Fibroblast of lung (primary cell): ENCODE data around the gene EPS15. TPM values are rescaled to one million over a fixed set of nuclear protein-coding genes. Genes with fewer than 3 reads are reported as not detected.

Experiments
- DNase-seq, 2 donors: peaks; one replicate each; pipeline versions ENCODE4 v3.0.0 to v3.0.0-alpha.2; 2010; ENCODE audit warnings: low read depth in 2 of 2
- H2AFZ ChIP-seq: 2 replicates; pipeline ENCODE4 v1.5.1; 2012; ENCODE audit warnings: low read length, control low read depth, inconsistent platforms
- H3K27ac ChIP-seq: 2 replicates; pipeline ENCODE4 v1.5.1; 2011; ENCODE audit warnings: low read length, control low read depth; ENCODE audit not compliant: insufficient read depth
- H3K27me3 ChIP-seq: 2 replicates; pipeline ENCODE4 v1.5.1; 2011; ENCODE audit warnings: mild to moderate bottlenecking, low read length; ENCODE audit not compliant: control insufficient read depth, insufficient read depth
- H3K36me3 ChIP-seq: 2 replicates; pipeline ENCODE4 v1.5.1; 2011; ENCODE audit warnings: low read length; ENCODE audit not compliant: control insufficient read depth, insufficient read depth
- H3K4me1 ChIP-seq: 2 replicates; pipeline ENCODE4 v1.5.1; 2011; ENCODE audit warnings: low read length; ENCODE audit not compliant: control insufficient read depth, insufficient read depth; ENCODE audit errors: extremely low read depth
- H3K4me2 ChIP-seq: 2 replicates; pipeline ENCODE4 v1.5.1; 2011; ENCODE audit warnings: low read length, control low read depth; ENCODE audit not compliant: insufficient read depth; ENCODE audit errors: extremely low read depth
- H3K4me3 ChIP-seq, 4 experiments: fragments of 200-600 bp in 1 of 4; sonication (generic) in 1 of 4; replicated peaks in 1 of 4; 2 replicates each; pipeline ENCODE4 v1.5.1; 2011 to 2016; ENCODE audit warnings: low read length in 4 of 4, low read depth in 3 of 4, mild to moderate bottlenecking in 3 of 4, control low read depth in 2 of 4, inconsistent platforms in 1 of 4, mixed read lengths in 1 of 4; ENCODE audit not compliant: insufficient read depth in 1 of 4; ENCODE audit errors: control extremely low read depth in 1 of 4
- H3K79me2 ChIP-seq: 2 replicates; pipeline ENCODE4 v1.5.1; 2012; ENCODE audit warnings: mild to moderate bottlenecking, low read length, inconsistent platforms; ENCODE audit not compliant: control insufficient read depth, insufficient read depth
- H3K9ac ChIP-seq: 2 replicates; pipeline ENCODE4 v1.5.1; 2011; ENCODE audit warnings: mild to moderate bottlenecking, low read length, control low read depth; ENCODE audit not compliant: insufficient read depth
- H3K9me3 ChIP-seq: 2 replicates; pipeline ENCODE4 v1.5.1; 2012; ENCODE audit warnings: low read depth, low read length; ENCODE audit not compliant: control insufficient read depth, insufficient read depth
- H4K20me1 ChIP-seq: 2 replicates; pipeline ENCODE4 v1.5.1; 2011; ENCODE audit warnings: low read length; ENCODE audit not compliant: control insufficient read depth, insufficient read depth; ENCODE audit errors: extremely low read depth
- EZH2 ChIP-seq: IDR thresholded peaks from 2 replicates; pipeline ENCODE4 v1.5.1; 2012; ENCODE audit warnings: low read length, control low read depth, mild to moderate bottlenecking; ENCODE audit errors: missing control alignments
- polyA plus RNA-seq, 2 donors: library from polyadenylated mRNA; depleted of rRNA in 1 of 2; stranded (reverse) in 1 of 2; unstranded in 1 of 2; fragments of >200 nt; gene quantifications; 2 replicates each; pipeline ENCODE4 v1.2.1, GENCODE V29; 2011 to 2012; ENCODE audit warnings: missing spikeins in 1 of 2
- total RNA-seq: library from RNA; depleted of rRNA; stranded (reverse); fragments of >200 nt; gene quantifications from 2 replicates; pipeline ENCODE4 v1.2.1, GENCODE V29; 2014
- TF ChIP-seq, protein P1 (sequence below), 2 donors: IDR thresholded peaks in 1 of 2; conservative IDR thresholded peaks in 1 of 2; 1 replicate in 1 of 2; 2 replicates in 1 of 2; pipeline ENCODE4 v1.5.1; 2011 to 2012; ENCODE audit warnings: low read length in 2 of 2, control low read depth in 1 of 2, inconsistent platforms in 1 of 2, low read depth in 1 of 2, mild to moderate bottlenecking in 1 of 2

Gene EPS15
- total and polyA plus RNA-seq, 2 donors (not counting 1 experiment from before 2014, with no cell fraction given): 67.7 to 75.5 TPM

DNA sequence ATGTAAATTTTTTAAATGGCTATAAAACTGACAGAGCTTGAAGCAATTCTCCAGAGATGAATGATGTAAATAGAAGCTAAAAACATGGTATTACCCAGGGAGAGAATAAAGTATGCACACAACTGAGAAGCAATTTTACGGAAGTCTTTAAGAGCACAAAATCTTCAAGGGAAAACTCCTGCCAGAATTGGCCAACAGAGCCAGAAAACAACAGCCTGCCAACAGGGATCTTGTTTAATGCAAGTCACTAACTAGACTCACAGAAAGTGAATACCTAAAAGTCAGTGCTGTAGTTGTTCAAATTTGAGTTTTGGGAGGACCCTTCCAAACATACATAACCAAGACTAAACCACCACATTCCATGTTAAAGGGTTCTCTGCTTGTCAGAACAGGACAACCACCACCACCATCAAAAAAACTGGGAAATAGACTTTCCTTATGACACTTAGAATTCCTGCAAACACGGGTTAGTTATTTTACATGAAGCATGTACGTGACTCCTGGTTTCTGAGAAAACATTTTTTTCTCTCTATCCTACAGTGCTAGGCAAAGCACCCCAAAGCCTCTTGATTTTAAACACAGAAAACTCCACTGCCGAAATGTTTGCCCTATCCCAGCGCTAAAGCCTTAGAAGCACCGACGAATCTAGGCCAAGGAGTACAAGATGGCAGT, 1.6 kb downstream of the EPS15 start:
- no peaks in the 10 kb centered on the region for H3K9me3 ChIP-seq

DNA sequence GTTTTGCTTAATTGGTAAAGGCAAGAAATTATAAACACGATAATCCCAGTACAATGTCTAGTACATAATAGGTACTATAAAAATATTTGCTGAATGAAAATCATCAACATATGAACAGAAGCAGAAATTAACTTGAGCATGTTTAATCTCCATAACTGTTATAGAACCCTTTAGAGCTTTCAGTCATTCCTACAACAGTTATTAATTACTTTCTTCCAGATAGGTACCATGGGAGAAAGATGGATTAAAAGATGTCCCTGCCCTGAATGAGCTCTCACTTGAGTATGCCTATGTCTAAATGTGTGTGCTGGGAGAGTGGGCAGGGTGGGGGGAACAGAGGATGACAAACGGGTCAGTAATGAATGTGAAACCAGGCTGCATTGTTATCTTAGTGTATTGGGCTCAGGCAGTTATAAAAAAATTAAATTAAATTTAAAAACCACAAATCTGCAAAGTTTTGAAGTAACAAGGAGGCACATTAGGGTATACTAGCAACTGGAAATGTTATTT, 2.4 kb downstream of the EPS15 start:
- H3K27ac ChIP-seq: no peak overlapping the region
- DNase-seq: peak in 1 of 2 donors; percentile 30
- no peak overlapping the region for H3K9ac ChIP-seq
- peaks cover 62% of the 10 kb centered on the region for H3K79me2 ChIP-seq
- TF ChIP-seq EZH2: no peak
- TF ChIP-seq, protein P1, sequence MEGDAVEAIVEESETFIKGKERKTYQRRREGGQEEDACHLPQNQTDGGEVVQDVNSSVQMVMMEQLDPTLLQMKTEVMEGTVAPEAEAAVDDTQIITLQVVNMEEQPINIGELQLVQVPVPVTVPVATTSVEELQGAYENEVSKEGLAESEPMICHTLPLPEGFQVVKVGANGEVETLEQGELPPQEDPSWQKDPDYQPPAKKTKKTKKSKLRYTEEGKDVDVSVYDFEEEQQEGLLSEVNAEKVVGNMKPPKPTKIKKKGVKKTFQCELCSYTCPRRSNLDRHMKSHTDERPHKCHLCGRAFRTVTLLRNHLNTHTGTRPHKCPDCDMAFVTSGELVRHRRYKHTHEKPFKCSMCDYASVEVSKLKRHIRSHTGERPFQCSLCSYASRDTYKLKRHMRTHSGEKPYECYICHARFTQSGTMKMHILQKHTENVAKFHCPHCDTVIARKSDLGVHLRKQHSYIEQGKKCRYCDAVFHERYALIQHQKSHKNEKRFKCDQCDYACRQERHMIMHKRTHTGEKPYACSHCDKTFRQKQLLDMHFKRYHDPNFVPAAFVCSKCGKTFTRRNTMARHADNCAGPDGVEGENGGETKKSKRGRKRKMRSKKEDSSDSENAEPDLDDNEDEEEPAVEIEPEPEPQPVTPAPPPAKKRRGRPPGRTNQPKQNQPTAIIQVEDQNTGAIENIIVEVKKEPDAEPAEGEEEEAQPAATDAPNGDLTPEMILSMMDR (conservative IDR thresholded peaks at IDR 0.05 in 1 of 2, IDR thresholded peaks at IDR 0.05 in 1 of 2; ENCODE audit: low read depth in 1 of 2, low read length in 2 of 2): no peak
- H3K4me2 ChIP-seq: peak overlapping the region; percentile 96
- no peak overlapping the region for H2AFZ ChIP-seq
- no peaks in the 10 kb centered on the region for H3K36me3 ChIP-seq
- peaks cover 4% of the 10 kb centered on the region for H3K4me1 ChIP-seq
- no peaks in the 10 kb centered on the region for H3K27me3 ChIP-seq
- H4K20me1 ChIP-seq: no peaks in the 10 kb centered on the region
- no peaks in the 10 kb centered on the region for H3K9me3 ChIP-seq
- peak overlapping the region; percentile 82 to 89 (median 86) for H3K4me3 ChIP-seq

More for the DNA sequence above, 1.6 kb downstream of the EPS15 start:
- Histone ChIP-seq H3K4me2 (peak overlapping the region; percentile 96), H3K4me3 (peak overlapping the region; percentile 82 to 89 (median 86)), H3K36me3 (no peaks in the 10 kb centered on the region), H3K27me3 (no peaks in the 10 kb centered on the region), H3K4me1 (peaks cover 4% of the 10 kb centered on the region), H4K20me1 (no peaks in the 10 kb centered on the region), H2AFZ (peak overlapping the region; percentile 17), H3K27ac (peak overlapping the region; percentile 67), H3K79me2 (peaks cover 58% of the 10 kb centered on the region), H3K9ac (no peak overlapping the region)
- DNase-seq: peak; percentile 23 to 42
- TF ChIP-seq, protein P1 (conservative IDR thresholded peaks at IDR 0.05 in 1 of 2, IDR thresholded peaks at IDR 0.05 in 1 of 2; ENCODE audit: low read depth in 1 of 2, low read length in 2 of 2): no peak
- no peak for TF ChIP-seq EZH2

DNA sequence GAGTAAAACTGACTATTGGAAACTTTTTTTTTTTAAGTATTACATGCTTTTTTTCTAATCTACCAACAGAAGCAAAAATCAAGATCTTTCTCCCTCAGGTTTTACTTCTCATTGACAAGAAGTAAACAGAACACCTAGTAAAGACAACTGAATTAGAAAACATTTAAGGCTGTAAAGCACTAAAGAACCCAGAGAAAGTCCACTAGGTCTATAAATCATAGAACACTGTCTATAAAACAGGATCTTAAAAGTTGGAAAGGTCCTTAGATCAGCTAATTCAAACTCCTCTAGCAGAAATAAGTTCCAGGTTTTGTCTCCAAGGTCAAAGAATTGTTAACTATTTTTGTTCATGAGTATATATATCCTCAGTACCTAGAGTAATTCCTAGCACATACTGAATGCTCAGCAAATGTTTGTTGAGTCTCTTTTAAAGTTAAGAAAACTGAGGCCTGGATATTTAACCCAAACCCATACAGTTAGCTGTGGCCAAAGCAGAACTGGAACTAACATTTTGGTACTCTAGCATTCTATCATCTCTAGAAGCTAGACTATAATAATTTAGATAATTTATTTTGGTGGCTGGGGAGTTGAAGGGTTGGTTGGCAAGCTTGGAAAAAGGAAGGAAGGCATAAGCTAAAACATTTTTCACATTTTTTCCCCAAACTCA, 3.0 kb downstream of the EPS15 start:
- Histone ChIP-seq H3K9me3 (no peaks in the 10 kb centered on the region), H3K9ac (no peak overlapping the region), H2AFZ (no peak overlapping the region), H4K20me1 (no peaks in the 10 kb centered on the region), H3K4me3 (peak overlapping the region in 2 of 4 experiments; percentile 84 to 89), H3K79me2 (peaks cover 65% of the 10 kb centered on the region), H3K36me3 (no peaks in the 10 kb centered on the region), H3K27me3 (no peaks in the 10 kb centered on the region), H3K4me1 (peaks cover 4% of the 10 kb centered on the region), H3K27ac (no peak overlapping the region), H3K4me2 (peak overlapping the region; percentile 96)
- TF ChIP-seq EZH2: no peak
- TF ChIP-seq, protein P1 (conservative IDR thresholded peaks at IDR 0.05 in 1 of 2, IDR thresholded peaks at IDR 0.05 in 1 of 2; ENCODE audit: low read depth in 1 of 2, low read length in 2 of 2): no peak
- no peak for DNase-seq
